Measurements from ENCODE around the gene RAD54L. TPM values are rescaled to one million over a fixed set of nuclear protein-coding genes. Genes with fewer than 3 reads are reported as not detected.
"Not testable (repeated sequence)": the region's sequence is repeated elsewhere in the genome, so short reads cannot be mapped to it uniquely, and the experiment has no call there.

The RAD54L gene
- polyA plus RNA-seq, 4 donors = 10.1 to 15.4 (median 11.1) TPM

DNA sequence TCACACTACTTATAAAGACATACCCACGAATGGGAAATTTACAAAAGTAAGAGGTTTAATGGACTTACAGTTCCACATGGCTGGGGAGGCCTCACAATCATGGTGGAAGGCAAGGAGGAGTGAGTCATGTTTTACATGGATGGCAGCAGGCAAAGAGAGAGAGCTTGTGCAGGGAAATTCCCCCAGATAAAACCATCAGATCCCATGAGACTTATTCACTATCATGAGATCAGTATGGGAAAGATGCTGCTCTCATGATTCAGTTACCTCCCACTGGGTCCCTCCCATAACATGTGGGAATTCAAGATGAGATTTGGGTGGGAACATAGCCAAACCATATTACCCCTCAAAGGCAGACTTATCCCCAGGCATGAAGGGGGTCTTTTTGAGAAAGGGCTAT is 8.7 kb upstream of the RAD54L start:
- DNase-seq (ENCODE audit: low read depth in 4 of 4, low spot score in 3 of 4) = not testable (repeated sequence)

DNA sequence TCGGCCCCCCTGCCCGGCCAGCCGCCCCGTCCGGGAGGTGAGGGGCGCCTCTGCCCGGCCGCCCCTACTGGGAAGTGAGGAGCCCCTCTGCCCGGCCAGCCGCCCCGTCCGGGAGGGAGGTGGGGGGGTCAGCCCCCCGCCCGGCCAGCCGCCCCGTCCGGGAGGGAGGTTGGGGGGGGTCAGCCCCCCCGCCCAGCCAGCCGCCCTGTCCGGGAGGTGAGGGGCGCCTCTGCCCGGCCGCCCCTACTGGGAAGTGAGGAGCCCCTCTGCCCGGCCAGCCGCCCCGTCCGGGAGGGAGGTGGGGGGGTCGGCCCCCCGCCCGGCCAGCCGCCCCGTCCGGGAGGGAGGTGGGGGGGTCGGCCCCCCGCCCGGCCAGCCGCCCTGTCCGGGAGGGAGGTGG is 5.8 kb upstream of the RAD54L start:
- DNase-seq (ENCODE audit: low read depth in 4 of 4, low spot score in 3 of 4) = not testable (repeated sequence)

DNA sequence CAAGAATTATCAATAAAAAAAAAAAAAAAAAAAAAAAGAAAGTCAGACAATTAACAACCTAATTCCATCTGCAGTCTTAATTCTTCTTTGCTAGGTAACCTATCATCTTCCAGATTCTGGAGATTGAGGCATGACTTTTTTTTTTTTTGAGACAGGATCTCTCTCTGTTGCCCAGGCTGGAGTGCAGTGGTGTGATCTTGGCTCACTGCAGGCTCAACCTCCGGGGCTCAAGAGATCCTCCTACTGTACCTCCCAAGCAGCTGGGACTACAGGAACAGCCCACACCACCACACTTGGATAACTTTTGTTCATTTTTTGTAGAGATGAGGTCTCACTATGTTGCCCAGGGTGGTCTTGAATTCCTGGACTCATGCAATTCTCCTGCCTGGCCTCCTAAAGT is 4.6 kb upstream of the RAD54L start:
- DNase-seq (ENCODE audit: low read depth in 4 of 4, low spot score in 3 of 4) = no peak

DNA sequence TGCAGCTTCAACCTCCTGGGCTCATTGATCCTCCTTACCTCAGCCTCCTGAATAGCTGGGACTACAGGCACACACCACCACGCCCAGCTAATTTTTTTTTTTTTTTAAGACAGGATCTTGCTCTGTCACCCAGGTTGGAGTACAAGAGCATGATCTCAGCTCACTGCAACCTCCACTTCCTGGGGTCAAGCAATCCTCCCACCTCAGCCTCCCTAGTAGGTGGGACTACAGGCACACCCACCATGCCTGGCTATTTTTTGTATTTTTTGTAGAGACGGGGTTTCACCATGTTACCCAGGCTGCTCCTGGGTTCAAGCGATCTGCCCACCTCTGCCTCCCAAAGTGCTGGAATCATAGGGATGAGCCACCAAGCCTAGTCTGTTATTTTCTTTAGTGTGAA is 3.7 kb upstream of the RAD54L start:
- not testable (repeated sequence) for DNase-seq (ENCODE audit: low read depth in 4 of 4, low spot score in 3 of 4)

DNA sequence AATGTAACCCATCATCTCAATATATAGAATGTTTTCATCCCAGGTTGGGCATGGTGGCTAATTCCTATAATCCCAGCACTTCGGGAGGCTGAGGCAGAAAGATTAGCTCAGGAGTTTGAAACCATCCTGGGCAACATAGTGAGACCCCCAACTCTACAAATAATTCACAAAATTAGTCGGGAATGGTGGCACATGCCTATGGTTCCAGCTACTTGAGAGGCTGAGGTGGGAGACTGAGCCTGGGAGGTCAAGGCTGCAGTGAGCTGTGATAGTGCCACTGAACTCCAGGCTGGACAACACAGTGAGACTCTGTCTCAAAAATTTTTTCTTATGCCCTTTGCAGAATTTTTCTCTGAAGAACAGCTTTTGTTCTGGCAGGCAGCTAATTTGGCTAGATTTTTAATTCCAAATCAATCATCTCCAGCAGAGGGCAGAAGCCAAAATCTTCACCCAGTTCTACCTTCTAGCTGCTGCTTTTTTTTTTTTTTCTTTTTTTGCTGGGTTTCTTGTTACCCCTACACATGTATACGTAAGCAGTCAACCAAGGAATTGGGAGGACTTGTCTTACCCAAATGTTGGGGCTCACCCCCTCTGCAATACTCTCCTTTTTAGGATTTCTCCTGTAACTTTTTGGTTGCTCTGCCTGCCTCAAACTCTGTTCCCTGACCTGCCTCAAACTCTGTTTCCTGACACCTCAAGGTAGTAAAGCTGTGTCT is 2.7 kb upstream of the RAD54L start:
- DNase-seq (ENCODE audit: low read depth in 4 of 4, low spot score in 3 of 4) = no peak

DNA sequence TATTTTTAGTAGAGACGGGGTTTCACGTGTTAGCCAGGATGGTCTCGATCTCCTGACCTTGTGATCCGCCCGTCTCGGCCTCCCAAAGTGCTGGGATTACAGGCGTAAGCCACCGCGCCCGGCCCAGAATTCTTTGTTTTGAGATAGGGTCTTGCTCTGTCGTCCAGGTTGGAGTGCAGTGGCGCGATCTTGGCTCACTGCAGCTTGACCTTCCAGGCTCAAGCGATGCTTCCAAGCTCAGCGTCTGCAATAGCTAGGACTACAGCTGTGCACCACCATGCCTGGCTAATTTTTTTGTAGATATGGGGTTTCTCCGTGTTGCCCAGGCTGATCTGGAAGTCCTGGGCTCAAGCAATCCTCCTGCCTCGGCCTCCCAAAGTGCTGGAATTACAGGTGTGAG is 1.4 kb upstream of the RAD54L start:
- DNase-seq (ENCODE audit: low read depth in 4 of 4, low spot score in 3 of 4) = not testable (repeated sequence)

DNA sequence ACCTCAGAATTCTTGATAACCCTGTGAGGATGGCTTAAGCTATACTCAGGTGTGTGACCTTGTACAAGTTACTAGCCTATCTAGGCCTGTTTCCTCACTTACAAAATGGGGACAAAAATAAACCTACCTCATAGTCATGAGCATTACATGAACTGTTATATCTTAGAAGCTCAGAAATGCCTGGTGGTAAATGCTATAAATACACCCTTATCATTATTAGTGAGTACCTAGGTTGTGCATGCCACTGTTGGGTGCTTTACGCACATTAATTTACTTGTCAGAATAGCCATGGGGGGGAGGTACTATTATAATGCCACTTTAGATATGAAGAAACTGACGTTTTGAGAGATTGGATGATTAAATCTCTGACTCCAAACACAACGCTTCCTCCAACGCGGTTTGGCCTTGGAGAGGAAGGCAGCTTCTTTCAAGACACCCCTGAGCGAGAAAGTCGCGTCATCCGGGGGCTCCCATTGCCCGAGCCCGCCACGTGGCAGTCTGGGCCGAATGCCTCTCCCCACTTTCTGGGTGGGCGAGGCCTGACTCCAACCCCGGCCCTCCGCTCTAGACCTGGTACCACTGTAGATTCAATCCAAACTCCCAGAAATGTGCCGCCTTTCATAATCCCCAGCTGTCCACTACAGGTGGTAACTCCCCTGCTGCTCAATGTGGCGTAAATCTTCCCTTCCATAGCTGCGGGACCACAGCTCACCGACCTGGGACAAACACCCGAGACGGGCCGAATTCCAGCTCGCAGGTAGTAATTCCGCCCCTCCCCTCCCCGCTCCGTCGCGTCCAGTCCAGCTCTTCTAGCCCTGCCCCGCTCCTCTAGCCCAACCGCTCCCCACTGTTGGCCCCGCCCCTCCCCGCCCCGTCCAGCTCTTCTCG is 771 bp upstream of the RAD54L start:
- no peak for DNase-seq (ENCODE audit: low read depth in 4 of 4, low spot score in 3 of 4)

DNA sequence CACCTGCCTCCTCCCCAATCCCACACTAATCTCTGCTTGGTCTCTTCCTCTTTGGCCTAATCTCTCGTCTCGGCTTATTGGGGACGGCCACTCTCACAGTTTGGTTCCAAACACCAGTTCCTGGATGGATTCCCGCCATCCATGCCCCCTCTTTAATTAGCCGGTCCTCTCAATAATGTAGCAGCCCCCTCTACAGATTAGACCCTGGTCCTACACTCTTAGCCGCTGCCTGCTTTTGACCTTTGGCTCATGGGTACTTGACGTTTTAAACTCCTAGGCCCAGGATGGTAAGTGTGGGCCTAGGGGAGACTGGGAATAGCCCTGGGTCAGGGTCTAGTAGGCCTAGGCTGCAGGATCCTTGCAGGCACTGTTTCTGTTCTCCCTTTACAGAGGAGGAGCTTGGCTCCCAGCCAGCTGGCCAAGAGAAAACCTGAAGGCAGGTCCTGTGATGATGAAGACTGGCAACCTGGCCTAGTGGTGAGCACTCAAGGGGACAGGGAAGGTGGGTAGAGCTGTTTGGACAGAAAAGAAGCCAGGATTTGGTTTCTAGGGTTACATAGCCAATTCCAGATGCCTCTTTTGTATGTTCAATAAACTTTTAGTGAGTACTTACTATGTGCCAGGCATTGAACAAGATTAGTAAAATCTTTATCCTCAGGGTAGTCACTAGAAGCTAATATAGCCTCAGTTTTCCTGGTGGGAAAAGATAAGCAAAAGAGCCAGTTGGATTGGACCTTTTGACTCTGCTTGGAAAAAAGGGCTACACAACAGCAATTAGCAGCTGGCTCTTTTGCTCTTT is 758 bp downstream of the RAD54L start:
- no peak for DNase-seq (ENCODE audit: low read depth in 4 of 4, low spot score in 3 of 4)

DNA sequence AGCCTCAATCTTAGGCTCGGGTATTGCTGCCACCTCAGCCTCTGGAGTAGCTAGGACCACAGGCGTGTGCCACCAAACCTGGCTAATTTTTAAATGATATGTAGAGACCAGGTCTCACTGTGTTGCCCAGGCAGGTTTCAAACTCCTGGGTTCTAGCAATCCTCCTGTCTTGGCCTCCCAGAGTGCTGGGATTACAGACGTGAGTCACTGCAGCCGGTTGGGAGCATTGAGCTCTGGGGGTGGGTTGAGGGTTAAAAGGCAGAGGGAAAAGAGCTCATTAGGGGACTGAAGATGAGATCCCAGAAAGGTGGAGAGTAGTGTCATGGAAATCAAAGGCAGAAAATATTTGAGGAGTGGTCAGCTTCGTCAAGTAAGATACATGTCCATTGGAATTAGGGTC is 7.1 kb downstream of the RAD54L start:
- DNase-seq (ENCODE audit: low read depth in 4 of 4, low spot score in 3 of 4) = no peak

DNA sequence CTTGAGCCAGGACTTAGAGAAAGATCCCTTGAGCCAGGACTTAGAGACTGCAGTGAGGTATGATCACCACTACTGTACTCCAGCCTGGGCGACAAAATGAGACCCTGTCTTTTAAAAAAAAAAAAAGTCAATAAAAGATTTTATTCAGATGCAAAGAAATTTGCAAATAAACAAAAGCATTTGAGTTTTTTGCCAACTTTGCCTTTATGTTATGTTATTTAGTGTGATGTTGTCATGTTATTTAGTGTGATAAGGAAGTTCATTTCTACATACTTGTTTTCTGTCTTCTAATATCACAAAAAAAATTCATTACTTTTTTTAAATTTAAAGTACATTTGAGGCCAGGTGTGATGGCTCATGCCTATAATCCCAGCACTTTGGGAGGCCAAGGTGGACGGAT is 9.0 kb downstream of the RAD54L start:
- no peak for DNase-seq (ENCODE audit: low read depth in 4 of 4, low spot score in 3 of 4)

DNA sequence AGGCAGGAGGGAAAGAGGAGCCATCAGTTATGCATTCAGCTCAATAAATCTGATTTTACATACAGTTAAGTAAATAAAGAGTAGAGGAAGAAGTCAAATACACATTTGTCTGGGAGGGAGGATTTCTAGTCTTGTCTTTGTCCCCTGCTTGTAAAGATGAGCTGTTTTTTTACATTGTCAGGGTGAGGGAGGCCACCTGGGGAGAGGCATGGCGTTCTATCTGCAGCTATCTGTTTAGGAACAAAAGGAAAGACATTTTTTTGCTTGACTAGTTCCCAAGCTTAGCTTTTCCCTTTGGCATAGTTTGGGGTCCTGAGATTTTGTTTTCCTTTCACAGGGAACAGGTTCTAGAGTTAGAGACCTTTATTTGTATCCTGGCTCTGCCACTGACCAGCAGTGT is 14.9 kb downstream of the RAD54L start:
- DNase-seq (ENCODE audit: low read depth in 4 of 4, low spot score in 3 of 4) = no peak

DNA sequence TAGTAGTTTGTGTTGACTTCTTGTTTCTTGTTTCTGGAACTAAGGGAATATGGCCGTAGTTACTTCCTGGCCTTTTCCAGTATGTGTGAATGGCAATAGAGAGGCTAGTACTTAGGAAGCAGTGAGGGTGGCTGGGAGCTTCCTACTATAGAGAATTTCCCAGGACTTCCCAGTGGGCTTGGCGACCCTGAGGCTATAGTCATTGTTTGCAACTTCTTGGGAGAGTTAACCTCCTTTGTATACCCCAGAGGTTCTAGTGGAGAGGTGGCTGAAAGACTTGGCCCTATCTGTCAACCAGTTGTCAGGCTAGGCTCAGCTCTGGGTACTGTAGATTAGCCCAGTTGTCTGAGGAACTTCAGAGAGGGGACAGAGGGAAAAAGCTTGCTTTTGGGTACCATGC is 15.6 kb downstream of the RAD54L start:
- DNase-seq (ENCODE audit: low read depth in 4 of 4, low spot score in 3 of 4) = no peak

DNA sequence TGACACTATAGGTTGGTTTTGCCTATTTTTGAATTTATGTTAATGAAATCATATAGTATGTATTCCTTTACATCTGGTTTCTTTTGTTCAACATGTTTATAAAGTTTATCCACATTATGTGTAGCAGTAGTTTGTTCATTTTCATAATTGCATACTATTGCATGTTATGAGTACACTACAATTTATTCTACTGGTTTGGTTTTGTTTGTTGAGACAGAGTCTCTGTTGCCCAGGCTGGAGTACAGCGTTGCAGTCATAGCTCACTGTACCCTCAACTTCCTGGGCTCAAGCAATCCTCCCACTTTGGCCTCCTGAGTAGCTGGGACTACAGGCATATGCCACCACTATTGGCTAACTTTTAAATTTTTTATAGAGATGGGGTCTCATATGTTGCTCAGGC is 21.0 kb downstream of the RAD54L start:
- DNase-seq (ENCODE audit: low read depth in 4 of 4, low spot score in 3 of 4) = no peak

DNA sequence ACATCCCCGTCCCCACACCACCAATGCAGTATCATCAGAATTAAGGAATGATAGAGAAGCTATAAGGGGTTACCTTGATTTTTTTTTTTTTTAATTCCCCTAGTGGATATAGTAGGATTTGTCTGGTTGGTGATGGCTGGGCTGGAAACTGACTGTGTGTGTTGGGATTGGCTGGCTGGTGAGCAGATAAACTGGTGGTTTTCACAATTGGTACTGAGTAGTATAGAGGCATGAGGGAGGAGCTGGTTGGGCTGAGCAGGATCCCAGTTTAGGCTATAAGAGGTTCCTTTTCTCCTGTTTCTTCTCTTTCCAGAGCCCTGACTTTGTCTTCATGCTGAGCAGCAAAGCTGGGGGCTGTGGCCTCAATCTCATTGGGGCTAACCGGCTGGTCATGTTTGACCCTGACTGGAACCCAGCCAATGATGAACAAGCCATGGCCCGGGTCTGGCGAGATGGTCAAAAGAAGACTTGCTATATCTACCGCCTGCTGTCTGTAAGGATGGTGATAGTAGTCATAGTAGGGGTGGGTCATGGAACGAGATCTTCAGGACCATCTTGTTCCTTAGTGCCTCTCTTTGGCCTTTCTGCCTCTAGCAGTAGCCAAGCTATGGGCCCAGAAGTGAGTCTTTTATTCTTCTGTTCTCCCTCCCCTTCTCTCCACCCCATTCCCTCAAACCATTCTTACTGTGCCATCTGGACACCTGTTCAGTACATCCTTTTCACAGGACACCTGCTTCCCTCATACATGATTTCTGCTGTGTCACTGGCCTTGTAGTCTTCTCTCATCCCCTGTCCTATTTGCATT is 26.9 kb downstream of the RAD54L start:
- no peak for DNase-seq (ENCODE audit: low read depth in 4 of 4, low spot score in 3 of 4)

DNA sequence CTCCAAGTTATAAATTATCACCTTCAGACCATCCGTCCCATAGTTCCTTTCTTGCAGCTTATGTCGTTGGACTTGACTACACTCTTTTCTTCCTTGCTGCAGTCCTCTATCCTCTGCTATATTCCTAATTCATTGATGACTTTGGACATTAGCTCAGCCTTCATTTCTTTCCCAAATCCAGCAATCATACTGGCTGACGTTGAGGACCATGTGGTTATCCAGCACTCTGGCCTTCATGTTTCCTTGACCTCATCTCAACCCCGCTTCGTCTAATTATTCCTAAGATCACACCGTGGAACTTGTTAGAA is 27.4 kb downstream of the RAD54L start:
- DNase-seq (ENCODE audit: low read depth in 4 of 4, low spot score in 3 of 4) = no peak

DNA sequence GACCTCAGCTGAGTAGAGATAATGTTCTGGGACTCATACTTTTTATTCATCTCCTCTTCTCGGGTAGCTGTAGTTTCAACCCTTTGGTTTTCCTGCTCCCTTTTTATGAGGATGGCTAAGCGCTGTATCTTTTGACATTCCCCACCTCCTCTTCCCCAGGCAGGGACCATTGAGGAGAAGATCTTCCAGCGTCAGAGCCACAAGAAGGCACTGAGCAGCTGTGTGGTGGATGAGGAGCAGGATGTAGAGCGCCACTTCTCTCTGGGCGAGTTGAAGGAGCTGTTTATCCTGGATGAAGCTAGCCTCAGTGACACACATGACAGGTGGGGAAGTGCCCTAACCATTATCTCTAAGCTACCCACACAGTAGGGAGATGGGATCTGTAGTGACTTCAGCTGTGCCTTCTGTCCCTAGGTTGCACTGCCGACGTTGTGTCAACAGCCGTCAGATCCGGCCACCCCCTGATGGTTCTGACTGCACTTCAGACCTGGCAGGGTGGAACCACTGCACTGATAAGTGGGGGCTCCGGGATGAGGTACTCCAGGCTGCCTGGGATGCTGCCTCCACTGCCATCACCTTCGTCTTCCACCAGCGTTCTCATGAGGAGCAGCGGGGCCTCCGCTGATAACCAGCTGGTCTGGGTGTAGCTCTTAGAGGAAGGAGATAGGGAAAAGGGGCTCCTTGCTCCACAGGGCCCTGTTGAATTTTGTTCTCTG is 30.3 kb downstream of the RAD54L start:
- DNase-seq (ENCODE audit: low read depth in 4 of 4, low spot score in 3 of 4) = no peak

DNA sequence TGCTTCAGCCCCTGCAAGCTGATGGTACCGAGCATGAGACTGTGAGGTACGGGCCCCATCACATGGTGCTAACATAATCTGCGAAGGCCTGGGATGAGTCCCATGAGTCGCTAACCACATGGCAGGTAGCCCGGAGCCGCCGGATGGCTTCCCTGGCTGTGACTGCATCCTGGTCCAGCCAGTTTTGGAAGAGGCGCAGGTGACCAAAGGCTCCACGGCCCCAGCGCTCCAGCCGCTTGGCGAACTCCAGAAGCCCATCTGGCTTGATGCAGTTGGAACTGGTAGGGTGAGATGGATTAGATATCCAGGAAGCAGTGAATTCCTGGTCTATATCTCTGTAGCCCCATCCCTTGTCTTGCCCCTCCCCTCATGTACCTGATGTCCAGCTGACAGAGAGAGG is 31.2 kb downstream of the RAD54L start:
- no peak for DNase-seq (ENCODE audit: low read depth in 4 of 4, low spot score in 3 of 4)

DNA sequence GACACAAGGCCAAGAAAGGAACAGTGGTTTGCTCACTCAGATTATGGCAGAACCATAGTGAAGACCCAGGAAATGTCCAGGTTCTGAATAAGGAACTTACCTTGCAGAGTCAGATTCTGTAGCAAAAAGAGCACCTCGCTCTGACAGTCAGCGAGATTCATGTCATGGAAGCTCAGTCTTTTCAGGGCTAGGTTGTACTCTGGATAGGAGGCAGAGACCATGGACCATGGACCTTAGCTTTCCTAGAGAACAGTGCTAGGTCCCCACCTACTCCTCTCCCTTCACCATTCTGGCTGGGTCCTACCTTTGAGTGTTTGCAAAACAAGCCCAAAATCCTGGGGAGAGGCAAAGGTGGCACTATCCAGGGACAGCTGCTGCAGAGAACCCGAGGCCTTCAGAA is 32.5 kb downstream of the RAD54L start:
- DNase-seq (ENCODE audit: low read depth in 4 of 4, low spot score in 3 of 4) = no peak

DNA sequence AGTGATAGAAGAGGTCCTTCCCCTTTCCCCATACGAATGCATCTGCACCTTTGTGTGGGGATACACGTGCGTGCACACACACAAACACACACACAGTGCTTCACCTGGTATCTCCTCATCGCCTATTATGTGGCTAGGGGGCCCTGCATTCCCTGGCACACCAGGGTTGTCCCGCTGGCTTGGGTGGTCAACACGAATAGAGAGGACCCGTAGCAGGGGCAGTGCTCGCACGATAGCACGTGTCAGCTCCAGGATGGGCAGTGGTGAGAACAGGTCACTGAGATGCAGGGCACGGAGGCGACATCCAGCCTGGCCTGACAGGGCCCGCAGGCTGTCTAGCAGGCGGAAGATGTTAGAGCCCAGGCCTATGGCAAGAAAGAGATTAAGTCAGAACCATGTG is 33.5 kb downstream of the RAD54L start:
- DNase-seq (ENCODE audit: low read depth in 4 of 4, low spot score in 3 of 4) = no peak

DNA sequence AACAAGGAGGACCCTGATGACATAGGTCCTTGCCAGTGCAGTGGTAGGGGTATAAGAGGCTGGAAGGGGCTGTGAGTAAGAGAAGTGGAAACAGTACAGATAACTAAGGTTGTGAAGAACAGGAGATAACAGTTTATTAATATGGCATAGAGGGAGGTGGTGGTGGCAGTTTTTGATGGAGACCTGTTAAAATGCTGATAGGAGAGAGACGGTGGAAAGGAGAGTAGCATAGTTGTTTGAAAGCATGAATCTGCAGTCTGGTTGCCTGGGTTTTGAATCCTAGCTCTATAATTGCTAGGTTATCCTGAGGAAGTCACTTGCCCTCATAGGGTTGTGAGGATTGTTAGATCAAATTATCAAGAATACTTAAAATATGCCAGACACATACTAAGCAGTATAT is 36.5 kb downstream of the RAD54L start:
- DNase-seq (ENCODE audit: low read depth in 4 of 4, low spot score in 3 of 4) = no peak

All from right renal pelvis (tissue), 4 donors.